ENCODE measurements around the gene NUB1. TPM values are rescaled to one million over a fixed set of nuclear protein-coding genes. Genes with fewer than 3 reads are reported as not detected.

The NUB1 gene
- total RNA-seq, 4 donors from 2014 or later = 16.8 to 46.7 (median 26.1) TPM

DNA sequence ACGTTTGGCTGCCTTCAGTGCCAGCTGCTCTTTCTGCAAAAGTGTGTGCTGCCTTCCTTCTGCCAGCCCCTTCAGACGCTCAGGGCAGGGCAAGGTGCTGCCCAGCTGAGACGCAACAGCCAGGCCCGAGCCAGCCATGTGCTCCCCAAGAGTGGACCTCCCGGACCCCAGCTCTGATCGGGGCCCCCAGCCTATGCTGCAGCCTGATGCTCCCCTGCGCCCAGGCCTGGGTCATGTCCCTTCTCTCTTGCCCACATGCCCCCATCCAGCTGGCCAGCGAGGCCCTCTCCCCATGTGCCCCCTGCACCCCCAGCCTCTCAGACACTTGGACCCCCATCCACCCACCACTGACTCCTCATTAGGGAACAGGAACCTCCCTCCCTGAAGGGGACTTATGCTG is 50.4 kb downstream of the NUB1 start:
- H3K27ac ChIP-seq = no peak overlapping the region
- no peaks in the 10 kb centered on the region for H3K9me3 ChIP-seq
- intact Hi-C loops (cut with DNase I) = no loop called here
- TF ChIP-seq POLR2A (IDR thresholded peaks at IDR 0.05) = no peak
- TF ChIP-seq, protein P1, sequence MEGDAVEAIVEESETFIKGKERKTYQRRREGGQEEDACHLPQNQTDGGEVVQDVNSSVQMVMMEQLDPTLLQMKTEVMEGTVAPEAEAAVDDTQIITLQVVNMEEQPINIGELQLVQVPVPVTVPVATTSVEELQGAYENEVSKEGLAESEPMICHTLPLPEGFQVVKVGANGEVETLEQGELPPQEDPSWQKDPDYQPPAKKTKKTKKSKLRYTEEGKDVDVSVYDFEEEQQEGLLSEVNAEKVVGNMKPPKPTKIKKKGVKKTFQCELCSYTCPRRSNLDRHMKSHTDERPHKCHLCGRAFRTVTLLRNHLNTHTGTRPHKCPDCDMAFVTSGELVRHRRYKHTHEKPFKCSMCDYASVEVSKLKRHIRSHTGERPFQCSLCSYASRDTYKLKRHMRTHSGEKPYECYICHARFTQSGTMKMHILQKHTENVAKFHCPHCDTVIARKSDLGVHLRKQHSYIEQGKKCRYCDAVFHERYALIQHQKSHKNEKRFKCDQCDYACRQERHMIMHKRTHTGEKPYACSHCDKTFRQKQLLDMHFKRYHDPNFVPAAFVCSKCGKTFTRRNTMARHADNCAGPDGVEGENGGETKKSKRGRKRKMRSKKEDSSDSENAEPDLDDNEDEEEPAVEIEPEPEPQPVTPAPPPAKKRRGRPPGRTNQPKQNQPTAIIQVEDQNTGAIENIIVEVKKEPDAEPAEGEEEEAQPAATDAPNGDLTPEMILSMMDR (IDR thresholded peaks at IDR 0.05) = no peak
- peaks cover 0 to 45% (median 0%) of the 10 kb centered on the region in 4 donors for H3K27me3 ChIP-seq
- H3K4me3 ChIP-seq = no peak overlapping the region
- H3K4me1 ChIP-seq = no peaks in the 10 kb centered on the region
- 46% methylated on average over 3 of the region's 8 CpGs; no CpG with 5 or more reads in 1 of the 2 donors for WGBS, 2 donors
- no peaks in the 10 kb centered on the region for H3K36me3 ChIP-seq
- DNase-seq = no peak

DNA sequence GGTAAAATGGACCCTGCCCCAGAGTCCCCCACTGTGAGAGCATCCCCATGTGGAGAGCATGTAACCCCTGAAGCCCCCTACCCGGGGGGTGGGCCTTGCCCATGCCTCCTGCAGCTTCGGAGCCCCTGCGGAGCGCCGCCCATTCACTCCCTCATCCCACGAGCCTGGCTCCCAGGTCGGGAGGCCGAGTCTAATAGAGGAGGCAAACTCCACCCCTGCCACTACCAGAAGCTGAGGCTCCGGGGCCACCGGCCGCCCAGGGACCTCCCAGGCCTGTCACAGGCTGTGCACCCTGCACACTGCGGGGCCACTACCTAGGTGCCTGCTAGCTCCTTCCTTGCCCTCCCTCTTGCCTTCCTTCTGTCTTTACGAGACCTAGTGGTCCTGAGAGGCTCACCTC is 50.8 kb downstream of the NUB1 start:
- H3K27ac ChIP-seq = no peak overlapping the region
- intact Hi-C loops (cut with DNase I) = no loop called here
- TF ChIP-seq, protein P1 (IDR thresholded peaks at IDR 0.05) = no peak
- TF ChIP-seq POLR2A (IDR thresholded peaks at IDR 0.05) = no peak
- 83 to 100% methylated on average over 2 to 10 of the region's 13 CpGs for WGBS, 2 donors
- H3K36me3 ChIP-seq = no peaks in the 10 kb centered on the region
- H3K4me1 ChIP-seq = no peaks in the 10 kb centered on the region
- peaks cover 0 to 45% (median 0%) of the 10 kb centered on the region in 4 donors for H3K27me3 ChIP-seq
- no peak overlapping the region for H3K4me3 ChIP-seq
- no peak for DNase-seq
- no peaks in the 10 kb centered on the region for H3K9me3 ChIP-seq

DNA sequence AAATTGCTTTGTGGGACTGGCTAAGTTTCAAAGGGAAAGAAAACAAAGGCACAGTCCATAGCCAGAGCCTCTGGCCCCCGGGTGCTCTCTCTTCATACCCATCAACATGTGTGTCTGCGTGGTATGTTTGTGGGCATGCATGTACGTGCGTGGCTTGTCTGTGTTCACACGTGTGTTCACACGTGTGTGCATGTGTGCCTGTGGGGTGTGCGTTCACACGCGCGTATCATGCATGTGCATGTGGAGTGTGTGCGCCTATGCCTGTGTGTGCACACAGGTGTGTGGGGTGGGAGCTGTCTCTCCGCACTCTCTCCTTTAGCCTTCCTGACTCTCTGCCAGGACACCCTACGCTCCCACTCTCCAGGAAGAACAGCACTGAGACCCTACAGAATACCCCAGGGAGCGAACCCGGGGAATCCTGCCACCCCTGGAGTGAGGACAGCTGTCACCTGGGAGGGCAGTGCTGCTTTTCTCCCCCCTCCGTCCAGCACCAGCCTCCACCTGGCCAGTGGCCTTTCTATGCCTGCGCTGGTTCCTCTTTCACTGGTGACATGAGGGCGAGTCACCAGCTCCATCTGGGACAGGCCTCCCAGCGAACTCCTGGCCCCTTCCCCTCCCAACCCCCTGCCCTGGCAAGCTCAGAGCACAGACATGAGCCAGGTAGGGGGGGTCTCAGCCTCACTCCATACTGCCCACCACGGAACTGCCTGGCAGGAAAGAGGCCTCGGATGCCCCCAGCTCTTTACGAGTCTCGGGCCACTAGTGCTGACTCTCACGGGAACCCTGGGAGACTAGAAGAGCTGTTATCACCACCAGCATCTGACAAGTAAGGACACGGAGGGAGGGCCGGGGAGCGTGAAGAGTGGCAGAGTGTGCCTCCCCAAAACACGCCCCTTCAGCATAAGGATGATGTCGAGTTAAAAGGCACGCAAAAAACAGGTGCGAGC is 51.7 kb downstream of the NUB1 start:
- no peak overlapping the region for H3K27ac ChIP-seq
- no peak for TF ChIP-seq POLR2A (IDR thresholded peaks at IDR 0.05)
- TF ChIP-seq, protein P1 (IDR thresholded peaks at IDR 0.05) = no peak
- no peak for DNase-seq
- no peaks in the 10 kb centered on the region for H3K4me1 ChIP-seq
- intact Hi-C loops (cut with DNase I) = no loop called here
- H3K9me3 ChIP-seq = no peaks in the 10 kb centered on the region
- H3K4me3 ChIP-seq = no peak overlapping the region
- peaks cover 0 to 45% (median 0%) of the 10 kb centered on the region in 4 donors for H3K27me3 ChIP-seq
- no peaks in the 10 kb centered on the region for H3K36me3 ChIP-seq
- WGBS, 2 donors = 71 to 87% methylated on average over 9 to 22 of the region's 31 CpGs

DNA sequence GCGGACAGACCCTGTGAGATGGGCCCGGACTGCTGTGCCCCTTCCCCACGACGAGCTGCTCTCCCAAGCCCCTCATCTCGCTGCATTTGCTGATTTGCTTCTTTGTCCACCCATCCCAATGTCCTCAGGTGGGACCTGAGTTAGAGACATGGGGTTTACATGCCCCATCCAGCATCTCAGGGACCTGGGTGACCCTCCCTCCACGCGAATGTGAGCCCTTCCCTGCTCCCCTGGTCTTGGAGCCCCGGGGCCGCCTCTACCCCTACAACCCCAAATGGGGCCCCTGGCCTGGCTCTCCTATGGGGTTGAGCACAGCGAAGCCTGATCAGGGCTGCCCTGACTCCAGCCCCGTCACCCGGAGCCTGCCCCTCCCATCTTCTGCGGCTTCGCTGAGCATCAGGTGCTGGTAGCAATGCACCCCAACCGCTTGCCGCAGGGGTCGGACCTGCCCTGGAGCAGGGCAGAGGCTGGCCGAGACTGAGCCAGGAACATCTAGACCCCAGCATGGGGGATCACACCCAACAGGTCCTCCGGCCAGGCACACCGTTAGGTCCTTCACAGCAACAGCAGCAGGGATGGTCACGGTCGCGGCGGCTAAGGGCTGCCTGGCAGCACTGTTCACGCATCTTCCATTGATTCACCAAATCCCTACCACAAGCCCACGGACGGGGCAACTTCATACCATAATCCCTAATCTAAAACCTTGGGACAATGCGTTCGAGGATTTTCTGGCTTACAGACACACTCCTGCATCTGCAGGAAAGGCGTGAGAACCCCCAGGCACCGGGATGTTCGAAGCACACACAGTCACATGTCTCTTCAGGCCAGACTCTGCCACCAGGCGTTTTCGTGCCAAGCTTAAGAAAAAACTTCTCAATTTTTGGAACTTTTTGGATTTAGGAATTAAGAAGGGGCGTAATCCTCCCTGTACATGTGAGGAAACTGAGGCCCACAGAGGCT is 52.7 kb downstream of the NUB1 start:
- H3K27ac ChIP-seq = no peak overlapping the region
- 67 to 84% methylated on average over 11 to 32 of the region's 35 CpGs for WGBS, 2 donors
- H3K4me3 ChIP-seq = no peak overlapping the region
- peaks cover 0 to 49% (median 0%) of the 10 kb centered on the region in 4 donors for H3K27me3 ChIP-seq
- TF ChIP-seq POLR2A (IDR thresholded peaks at IDR 0.05) = no peak
- TF ChIP-seq, protein P1 (IDR thresholded peaks at IDR 0.05) = no peak
- intact Hi-C loops (cut with DNase I) = no loop called here
- H3K36me3 ChIP-seq = no peaks in the 10 kb centered on the region
- H3K4me1 ChIP-seq = no peaks in the 10 kb centered on the region
- DNase-seq = no peak
- no peaks in the 10 kb centered on the region for H3K9me3 ChIP-seq
